ENCODE data around the gene ELL.

DNA sequence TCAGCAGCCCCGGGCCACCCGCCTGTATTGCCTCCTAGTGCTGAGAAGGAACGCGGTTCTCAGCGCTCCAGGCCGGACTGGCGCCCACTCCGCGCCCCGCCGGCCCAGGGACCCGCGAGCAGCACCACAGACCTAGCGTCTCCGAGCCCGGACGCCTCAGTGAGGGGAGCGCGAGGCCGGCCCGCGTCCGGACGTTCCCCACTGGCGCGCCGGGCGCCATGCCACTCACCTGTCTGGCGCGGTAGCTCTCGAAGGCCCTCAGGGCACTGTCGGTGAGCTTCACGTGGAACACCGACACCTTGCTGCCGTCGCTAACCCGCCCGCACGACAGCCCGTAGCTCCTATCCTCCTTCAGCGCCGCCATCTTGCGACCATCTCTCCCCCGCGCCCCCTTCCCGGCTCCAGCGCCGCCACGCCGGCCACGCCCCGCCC, at the start of gene ELL:
- TF ChIP-seq, protein P1, sequence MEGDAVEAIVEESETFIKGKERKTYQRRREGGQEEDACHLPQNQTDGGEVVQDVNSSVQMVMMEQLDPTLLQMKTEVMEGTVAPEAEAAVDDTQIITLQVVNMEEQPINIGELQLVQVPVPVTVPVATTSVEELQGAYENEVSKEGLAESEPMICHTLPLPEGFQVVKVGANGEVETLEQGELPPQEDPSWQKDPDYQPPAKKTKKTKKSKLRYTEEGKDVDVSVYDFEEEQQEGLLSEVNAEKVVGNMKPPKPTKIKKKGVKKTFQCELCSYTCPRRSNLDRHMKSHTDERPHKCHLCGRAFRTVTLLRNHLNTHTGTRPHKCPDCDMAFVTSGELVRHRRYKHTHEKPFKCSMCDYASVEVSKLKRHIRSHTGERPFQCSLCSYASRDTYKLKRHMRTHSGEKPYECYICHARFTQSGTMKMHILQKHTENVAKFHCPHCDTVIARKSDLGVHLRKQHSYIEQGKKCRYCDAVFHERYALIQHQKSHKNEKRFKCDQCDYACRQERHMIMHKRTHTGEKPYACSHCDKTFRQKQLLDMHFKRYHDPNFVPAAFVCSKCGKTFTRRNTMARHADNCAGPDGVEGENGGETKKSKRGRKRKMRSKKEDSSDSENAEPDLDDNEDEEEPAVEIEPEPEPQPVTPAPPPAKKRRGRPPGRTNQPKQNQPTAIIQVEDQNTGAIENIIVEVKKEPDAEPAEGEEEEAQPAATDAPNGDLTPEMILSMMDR (conservative IDR thresholded peaks at IDR 0.05 in 1 of 2, IDR thresholded peaks at IDR 0.05 in 1 of 2; ENCODE audit: extremely low read depth in 1 of 2, insufficient read depth in 1 of 2, low read depth in 1 of 2, low read length in 2 of 2): no peak
- no peak for TF ChIP-seq EZH2 (IDR thresholded peaks at IDR 0.05; ENCODE audit: borderline replicate concordance, low read length)

Measured in mammary epithelial cell (primary cell).